Liver (tissue), 2 donors: ENCODE data around the gene KBTBD7.

Experiments used
- YY1 ChIP-seq: IDR thresholded peaks from 2 replicates; pipeline ENCODE4 v1.6.1; 2016; ENCODE audit warnings: antibody characterized with exemption, mild to moderate bottlenecking
- TF ChIP-seq, protein P1 (sequence below): fragments of 150-350 bp; IDR thresholded peaks from 2 replicates; pipeline ENCODE4 v1.5.1; 2017; ENCODE audit warnings: improper control_type of control experiment, low read depth, low read length; ENCODE audit not compliant: missing input control
- donor health status: healthy.

DNA sequence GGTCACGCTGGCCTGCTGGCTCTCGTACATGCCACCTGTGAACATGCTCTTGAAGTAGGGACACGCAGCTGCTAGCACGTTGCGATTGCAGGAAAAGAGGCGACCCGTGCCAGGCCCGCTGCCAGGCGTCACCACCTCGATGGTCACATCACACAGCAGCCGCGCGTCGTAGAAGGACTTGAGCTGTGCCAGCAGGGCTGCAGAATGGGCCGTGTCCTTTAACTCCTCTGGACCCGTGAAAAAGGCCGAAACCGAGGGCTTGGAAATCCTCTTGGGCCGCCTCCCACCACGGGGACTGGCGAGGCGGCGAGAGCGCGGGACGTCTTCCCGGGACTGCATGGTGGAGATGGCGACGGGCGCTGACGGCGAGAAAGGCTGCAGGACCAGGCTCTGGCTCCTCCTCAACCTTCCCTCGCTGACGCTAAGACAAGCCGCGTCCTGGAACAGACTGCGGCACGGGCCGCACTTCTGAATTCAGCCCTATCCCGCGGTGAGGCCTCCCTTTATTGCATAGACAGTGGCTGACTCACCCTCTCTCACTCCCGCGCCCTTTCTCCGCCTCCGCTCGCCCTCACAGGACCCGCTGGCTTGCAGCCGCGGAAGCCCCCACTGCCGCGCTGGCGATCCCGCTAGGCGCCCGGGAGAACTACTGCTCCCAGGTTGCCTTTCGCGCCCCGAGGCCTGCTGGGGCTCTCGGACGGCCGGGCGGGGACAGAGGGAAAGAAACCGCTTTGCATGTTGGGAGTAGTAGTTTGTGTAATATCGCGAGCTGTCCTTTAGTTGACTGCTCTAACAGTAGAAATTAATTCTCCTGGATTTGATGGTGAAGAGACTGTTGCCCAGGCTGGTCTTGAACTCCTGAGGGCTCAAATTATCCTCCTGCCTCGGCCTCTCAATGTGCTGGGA, at the start of gene KBTBD7:
- TF ChIP-seq YY1, result peak; percentile 90
- TF ChIP-seq, protein P1, sequence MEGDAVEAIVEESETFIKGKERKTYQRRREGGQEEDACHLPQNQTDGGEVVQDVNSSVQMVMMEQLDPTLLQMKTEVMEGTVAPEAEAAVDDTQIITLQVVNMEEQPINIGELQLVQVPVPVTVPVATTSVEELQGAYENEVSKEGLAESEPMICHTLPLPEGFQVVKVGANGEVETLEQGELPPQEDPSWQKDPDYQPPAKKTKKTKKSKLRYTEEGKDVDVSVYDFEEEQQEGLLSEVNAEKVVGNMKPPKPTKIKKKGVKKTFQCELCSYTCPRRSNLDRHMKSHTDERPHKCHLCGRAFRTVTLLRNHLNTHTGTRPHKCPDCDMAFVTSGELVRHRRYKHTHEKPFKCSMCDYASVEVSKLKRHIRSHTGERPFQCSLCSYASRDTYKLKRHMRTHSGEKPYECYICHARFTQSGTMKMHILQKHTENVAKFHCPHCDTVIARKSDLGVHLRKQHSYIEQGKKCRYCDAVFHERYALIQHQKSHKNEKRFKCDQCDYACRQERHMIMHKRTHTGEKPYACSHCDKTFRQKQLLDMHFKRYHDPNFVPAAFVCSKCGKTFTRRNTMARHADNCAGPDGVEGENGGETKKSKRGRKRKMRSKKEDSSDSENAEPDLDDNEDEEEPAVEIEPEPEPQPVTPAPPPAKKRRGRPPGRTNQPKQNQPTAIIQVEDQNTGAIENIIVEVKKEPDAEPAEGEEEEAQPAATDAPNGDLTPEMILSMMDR, result no peak
